Uterus (tissue), 2 donors: ENCODE data around the gene GASK1A.
A peak's percentile ranks its signal among the peaks of the same experiment; 100 is the strongest.

Experiments
- CTCF ChIP-seq, 4 experiments: fragments of 200-600 bp in 2 of 4; fragments of 450-650 bp in 2 of 4; sonication (generic) in 2 of 4; IDR thresholded peaks; one replicate each; pipeline ENCODE4 v1.5.1; 2016 to 2019; ENCODE audit warnings: antibody characterized with exemption in 4 of 4, mild to moderate bottlenecking in 2 of 4, moderate library complexity in 1 of 4
- POLR2A ChIP-seq, 2 donors: fragments of 450-650 bp; IDR thresholded peaks; one replicate each; pipeline ENCODE4 v1.6.1; 2016; ENCODE audit warnings: antibody characterized with exemption in 2 of 2, mild to moderate bottlenecking in 1 of 2, moderate library complexity in 1 of 2

GRCh38 chr3:43086460-43087165, 107.5 kb downstream of the GASK1A start:
- TF ChIP-seq CTCF (IDR thresholded peaks at IDR 0.05) (no peak), POLR2A (IDR thresholded peaks at IDR 0.05) (peak in 1 of 2 donors; percentile 34)
